ENCODE results near the gene DNAJC6.

DNA sequence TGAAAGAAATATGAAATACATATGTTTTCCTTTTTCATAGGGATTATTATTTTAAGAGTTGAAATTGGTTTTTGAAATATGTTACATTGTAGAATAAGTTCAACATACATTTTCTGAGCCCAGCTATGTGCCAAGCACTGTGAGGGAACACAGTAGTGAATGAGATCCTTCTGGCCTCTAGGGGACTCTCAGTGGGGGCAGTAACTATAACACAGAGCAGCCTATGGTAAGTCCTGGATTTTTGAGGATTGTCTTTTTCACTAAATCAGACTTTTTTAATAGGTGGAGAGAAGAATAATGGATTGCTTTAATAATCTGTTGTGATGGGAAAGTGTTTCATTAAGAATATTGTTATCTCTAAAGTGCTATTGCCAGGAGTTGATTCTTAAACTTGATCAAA lies 2.4 kb downstream of the DNAJC6 start:
- TF ChIP-seq, protein P1, sequence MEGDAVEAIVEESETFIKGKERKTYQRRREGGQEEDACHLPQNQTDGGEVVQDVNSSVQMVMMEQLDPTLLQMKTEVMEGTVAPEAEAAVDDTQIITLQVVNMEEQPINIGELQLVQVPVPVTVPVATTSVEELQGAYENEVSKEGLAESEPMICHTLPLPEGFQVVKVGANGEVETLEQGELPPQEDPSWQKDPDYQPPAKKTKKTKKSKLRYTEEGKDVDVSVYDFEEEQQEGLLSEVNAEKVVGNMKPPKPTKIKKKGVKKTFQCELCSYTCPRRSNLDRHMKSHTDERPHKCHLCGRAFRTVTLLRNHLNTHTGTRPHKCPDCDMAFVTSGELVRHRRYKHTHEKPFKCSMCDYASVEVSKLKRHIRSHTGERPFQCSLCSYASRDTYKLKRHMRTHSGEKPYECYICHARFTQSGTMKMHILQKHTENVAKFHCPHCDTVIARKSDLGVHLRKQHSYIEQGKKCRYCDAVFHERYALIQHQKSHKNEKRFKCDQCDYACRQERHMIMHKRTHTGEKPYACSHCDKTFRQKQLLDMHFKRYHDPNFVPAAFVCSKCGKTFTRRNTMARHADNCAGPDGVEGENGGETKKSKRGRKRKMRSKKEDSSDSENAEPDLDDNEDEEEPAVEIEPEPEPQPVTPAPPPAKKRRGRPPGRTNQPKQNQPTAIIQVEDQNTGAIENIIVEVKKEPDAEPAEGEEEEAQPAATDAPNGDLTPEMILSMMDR (IDR thresholded peaks at IDR 0.05), result no peak
- TF ChIP-seq POLR2A (IDR thresholded peaks at IDR 0.05), result no peak
